SK-N-MC (cell line): Measurements from ENCODE around the gene NSD1.

ENCODE experiments used
- DNase-seq: peaks from one replicate; pipeline ENCODE4 v3.0.0-alpha.2; 2011; ENCODE audit warnings: low read depth, low spot score
- H3K27ac ChIP-seq: fragments of 200-600 bp; sonication (generic); 2 replicates; pipeline ENCODE4 v1.5.1; 2016; ENCODE audit warnings: mixed run types
- H3K36me3 ChIP-seq: fragments of 200-600 bp; sonication (generic); 2 replicates; pipeline ENCODE4 v1.6.1; 2017; ENCODE audit warnings: antibody characterized with exemption, low read length, mixed read lengths; ENCODE audit not compliant: insufficient read depth
- H3K4me3 ChIP-seq: fragments of 200-600 bp; sonication (generic); 2 replicates; pipeline ENCODE4 v1.5.1; 2016
- H3K9ac ChIP-seq: fragments of 200-600 bp; sonication (generic); 2 replicates; pipeline ENCODE4 v1.8.0; 2017; ENCODE audit warnings: mixed run types, mixed read lengths; ENCODE audit not compliant: insufficient read length
- H3K9me3 ChIP-seq: fragments of 200-600 bp; sonication (generic); 2 replicates; pipeline ENCODE4 v1.6.1; 2017; ENCODE audit warnings: low read depth, mild to moderate bottlenecking, antibody characterized with exemption, low read length, moderate library complexity, mixed read lengths
- EZH2 ChIP-seq: fragments of 200-600 bp; sonication (generic); IDR thresholded peaks from one replicate; pipeline ENCODE4 v1.6.1; 2017; ENCODE audit warnings: antibody characterized with exemption
- FOXP2 ChIP-seq: optimal IDR thresholded peaks from 2 replicates; pipeline ENCODE3; 2011; ENCODE audit warnings: mild to moderate bottlenecking, moderate library complexity; ENCODE audit not compliant: insufficient read depth; ENCODE audit errors: extremely low read length, control extremely low read depth
- POLR2AphosphoS5 ChIP-seq: IDR thresholded peaks from 2 replicates; pipeline ENCODE4 v1.6.1; 2012; ENCODE audit warnings: mild to moderate bottlenecking, low read depth, low read length, borderline replicate concordance

Gene NSD1

DNA sequence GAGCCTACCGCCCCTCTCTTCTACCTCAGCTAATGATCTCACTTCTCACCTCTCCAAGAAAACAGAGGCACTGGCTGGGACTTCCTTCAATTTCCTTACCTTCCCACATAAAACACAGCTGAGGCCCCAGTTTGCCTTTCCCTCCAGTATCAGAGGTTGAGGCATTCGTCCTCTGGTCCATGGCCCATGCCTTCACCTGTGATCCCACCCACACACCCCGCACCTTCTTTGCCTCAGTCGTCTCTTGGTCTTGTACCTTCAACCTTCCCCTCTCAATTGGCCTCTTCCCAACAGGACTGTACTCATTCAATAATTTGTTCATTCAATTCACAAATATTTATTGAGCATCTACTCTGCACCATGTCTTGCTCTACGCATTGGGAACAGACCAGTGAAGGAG, 11.0 kb upstream of the NSD1 start:
- no peak overlapping the region for H3K27ac ChIP-seq
- DNase-seq = no peak
- H3K36me3 ChIP-seq = no peaks in the 10 kb centered on the region
- H3K9me3 ChIP-seq = 0 out of 2 replicates have a peak, but pooled peaks cover 2% of the 10 kb centered on the region
- no peak overlapping the region for H3K4me3 ChIP-seq
- H3K9ac ChIP-seq = no peak overlapping the region
- TF ChIP-seq EZH2 (no peak), FOXP2 (no peak), POLR2AphosphoS5 (no peak)

DNA sequence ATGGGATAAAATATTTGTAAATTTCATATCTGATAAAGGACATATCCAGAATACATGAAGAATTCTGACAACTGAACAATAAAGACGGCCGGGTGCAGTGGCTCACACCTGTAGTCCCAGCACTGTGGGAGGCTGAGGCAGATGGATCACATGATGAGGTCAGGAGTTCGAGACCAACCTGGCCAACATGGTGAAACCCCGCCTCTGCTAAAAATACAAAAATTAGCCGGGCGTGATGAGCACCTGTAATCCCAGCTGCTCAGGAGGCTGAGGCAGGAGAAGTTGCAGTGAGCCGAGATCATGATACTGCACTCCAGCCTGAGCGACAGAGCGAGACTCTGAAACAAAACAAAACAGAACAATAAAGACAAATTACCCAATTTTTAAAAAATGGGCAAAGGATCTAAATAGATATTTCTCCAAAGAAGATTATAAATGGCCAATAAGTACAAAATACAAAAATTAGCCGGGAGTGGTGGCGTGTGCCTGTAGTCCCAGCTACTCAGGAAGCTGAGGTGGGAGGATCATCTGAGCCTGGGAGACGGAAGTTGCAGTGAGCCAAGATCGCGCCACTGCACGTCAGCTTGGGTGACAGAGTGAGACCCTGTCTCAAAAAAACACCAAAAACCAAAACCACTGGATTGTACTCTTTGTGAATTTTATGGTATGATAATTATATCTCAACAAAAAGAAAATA, 9.6 kb upstream of the NSD1 start:
- no peak for DNase-seq

DNA sequence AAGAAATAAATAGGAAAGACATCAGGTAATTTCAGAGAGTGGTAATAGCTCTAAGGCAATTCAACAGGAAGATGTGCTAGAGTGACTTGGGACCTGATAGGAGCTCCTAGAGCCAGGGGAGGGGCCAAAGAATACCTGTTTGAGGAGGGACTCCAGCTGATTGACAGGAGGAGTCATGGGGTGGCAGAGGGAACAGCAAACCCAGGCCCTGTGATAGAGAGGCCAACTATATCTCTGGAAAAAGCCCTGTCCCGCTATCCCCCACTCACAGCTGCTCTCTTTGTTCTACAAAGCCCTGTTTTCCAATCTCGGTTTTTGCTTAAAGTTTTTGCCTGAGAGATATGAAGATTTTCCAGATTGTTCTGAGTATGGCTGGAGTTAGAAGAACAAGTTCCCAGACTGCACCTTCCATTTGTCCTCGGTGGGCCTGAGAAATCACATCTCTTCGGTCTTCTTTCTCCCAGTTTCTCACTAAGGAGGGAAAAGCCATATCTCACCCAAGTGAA, 9.0 kb upstream of the NSD1 start:
- no peak overlapping the region for H3K4me3 ChIP-seq
- TF ChIP-seq FOXP2 = no peak
- no peak for TF ChIP-seq POLR2AphosphoS5
- TF ChIP-seq EZH2 = no peak
- H3K9ac ChIP-seq = no peak overlapping the region
- no peak for DNase-seq
- H3K27ac ChIP-seq = no peak overlapping the region
- H3K36me3 ChIP-seq = no peaks in the 10 kb centered on the region
- H3K9me3 ChIP-seq = 0 out of 2 replicates have a peak, but pooled peaks cover 2% of the 10 kb centered on the region

More for the DNA sequence above, 9.6 kb upstream of the NSD1 start:
- TF ChIP-seq POLR2AphosphoS5 (no peak), EZH2 (no peak), FOXP2 (no peak)
- H3K4me3 ChIP-seq = no peak overlapping the region
- no peak overlapping the region for H3K27ac ChIP-seq
- 0 out of 2 replicates have a peak, but pooled peaks cover 2% of the 10 kb centered on the region for H3K9me3 ChIP-seq
- no peaks in the 10 kb centered on the region for H3K36me3 ChIP-seq
- H3K9ac ChIP-seq = no peak overlapping the region

DNA sequence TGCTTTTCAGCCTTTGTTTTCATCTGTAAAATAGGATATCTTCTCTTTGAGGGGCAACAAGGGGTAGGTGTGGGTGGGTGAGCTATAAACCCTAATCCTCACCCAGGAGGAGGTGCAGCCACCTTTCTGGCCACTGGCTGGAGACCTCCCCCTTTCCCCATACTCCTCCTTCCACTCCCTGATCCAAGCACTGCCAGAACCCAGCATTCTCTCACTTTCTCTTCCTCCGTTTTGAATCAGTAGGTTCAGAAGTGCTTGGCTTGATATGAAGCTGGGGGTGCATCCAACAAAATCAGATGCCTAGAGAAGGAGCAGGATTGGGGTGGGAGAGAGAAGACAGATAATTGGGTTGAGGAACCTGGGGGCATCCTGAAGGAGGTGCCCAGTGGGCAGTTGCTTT, 6.8 kb upstream of the NSD1 start:
- Histone ChIP-seq H3K27ac (no peak overlapping the region), H3K4me3 (no peak overlapping the region), H3K9me3 (0 out of 2 replicates have a peak, but pooled peaks cover 2% of the 10 kb centered on the region), H3K36me3 (no peaks in the 10 kb centered on the region), H3K9ac (no peak overlapping the region)
- no peak for DNase-seq
- TF ChIP-seq EZH2 (no peak), POLR2AphosphoS5 (no peak), FOXP2 (no peak)

DNA sequence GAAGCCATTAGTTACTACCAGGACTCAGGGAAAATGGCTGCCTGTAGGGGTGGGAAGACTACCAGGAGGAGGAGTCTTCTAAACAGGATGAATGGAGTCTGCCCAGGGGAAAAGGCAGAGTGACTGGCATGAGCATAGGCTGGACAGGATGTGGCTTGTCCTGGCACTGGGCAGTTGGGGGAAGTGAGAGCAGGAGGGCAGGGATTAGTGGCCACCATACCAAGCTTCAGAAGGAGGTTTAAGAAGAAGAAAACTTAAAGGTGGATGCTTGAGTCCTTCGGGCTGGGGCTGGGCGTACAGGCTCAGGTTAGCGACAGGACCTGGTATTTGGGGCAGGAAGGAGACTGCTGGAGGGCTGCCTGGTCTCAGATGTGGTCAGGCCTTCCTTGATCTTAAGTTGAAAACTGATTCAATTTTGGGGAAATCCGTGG, 5.0 kb upstream of the NSD1 start:
- DNase-seq = no peak
- no peak overlapping the region for H3K27ac ChIP-seq
- TF ChIP-seq EZH2 (no peak), FOXP2 (no peak), POLR2AphosphoS5 (no peak)

DNA sequence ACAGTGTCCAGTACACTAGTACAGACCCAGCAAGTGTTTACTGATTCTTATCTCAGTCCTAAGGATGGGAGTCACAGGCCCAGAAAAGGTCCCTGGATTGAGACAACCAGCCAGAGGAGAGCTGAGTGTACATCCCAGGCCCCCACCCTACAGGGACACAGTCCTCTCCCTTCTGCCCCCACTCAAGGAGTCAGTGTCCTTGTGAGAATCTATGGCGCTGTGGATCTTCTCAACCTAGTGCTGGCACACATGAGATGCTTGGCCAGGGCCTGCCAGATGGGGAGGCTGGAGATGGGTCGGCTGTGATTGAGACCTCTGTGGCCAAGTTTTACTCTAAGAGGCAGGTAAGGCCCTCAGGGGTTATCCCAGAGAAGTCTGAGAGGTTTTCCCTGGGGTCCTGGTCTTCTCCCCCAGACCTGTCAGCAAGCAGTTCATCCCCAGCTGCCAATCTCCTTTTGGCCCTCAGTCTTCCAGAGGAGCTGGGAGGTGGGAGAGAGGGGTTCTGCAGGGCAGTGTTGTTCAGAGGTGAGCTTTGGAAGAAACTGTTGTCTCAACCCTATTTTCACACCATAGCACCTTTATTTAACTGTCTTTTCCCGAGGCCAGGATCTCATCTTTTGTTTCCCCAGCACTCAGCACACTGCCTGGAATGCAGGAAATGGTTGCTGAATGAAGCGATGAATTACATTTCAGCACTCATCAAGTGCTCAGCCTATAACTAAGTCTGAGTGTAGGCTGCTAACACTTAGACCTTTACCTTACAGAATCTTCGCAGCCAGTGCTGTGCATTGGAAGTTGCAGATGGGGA, 3.2 kb upstream of the NSD1 start:
- no peaks in the 10 kb centered on the region for H3K9me3 ChIP-seq
- H3K27ac ChIP-seq = no peak overlapping the region
- DNase-seq = no peak
- peaks cover 5% of the 10 kb centered on the region for H3K36me3 ChIP-seq
- TF ChIP-seq FOXP2 (no peak), EZH2 (no peak), POLR2AphosphoS5 (no peak)
- no peak overlapping the region for H3K9ac ChIP-seq
- H3K4me3 ChIP-seq = no peak overlapping the region

More for the DNA sequence above, 5.0 kb upstream of the NSD1 start:
- H3K9me3 ChIP-seq = no peaks in the 10 kb centered on the region
- no peaks in the 10 kb centered on the region for H3K36me3 ChIP-seq
- no peak overlapping the region for H3K4me3 ChIP-seq
- no peak overlapping the region for H3K9ac ChIP-seq

DNA sequence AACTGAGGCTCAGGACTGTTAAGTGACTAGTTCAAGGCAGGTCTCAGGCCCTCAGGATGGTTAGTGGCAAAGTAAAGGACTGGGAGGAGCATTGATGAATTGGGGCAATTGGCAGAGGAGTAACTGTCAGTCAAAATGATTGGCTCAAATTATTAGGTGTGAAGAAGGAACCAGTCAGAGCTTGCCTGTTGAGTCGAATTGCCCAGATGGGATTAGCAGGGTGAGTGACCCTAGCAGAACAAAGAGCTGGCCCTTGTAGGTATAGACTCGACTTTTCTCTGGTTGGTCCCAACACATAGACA, 2.6 kb upstream of the NSD1 start:
- H3K27ac ChIP-seq = no peak overlapping the region

More for the DNA sequence above, 2.6 kb upstream of the NSD1 start:
- Histone ChIP-seq H3K9ac (no peak overlapping the region), H3K36me3 (peaks cover 11% of the 10 kb centered on the region), H3K4me3 (no peak overlapping the region), H3K9me3 (no peaks in the 10 kb centered on the region)
- TF ChIP-seq POLR2AphosphoS5 (no peak), EZH2 (no peak), FOXP2 (no peak)
- DNase-seq = no peak
